ENCODE results near the gene NLRP7.

DNA sequence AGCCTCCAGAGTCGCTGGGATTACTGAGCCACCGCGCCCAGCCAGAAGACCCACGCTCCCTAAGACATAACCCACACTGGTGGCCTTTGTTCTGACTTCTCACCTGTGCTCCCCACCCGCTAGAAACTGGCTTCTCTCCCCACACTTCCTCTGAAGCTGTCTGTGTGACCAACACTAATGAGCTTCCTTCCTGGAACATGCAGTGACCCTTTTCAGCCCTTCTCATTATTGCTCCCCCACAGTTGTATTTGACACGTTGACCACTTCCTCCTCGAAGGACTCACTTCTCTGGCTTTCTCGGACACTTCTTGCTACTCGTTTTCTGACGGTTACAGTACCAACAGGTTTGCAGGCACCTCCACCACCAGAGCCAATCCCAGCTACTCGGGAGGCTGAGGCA, 30.5 kb downstream of the NLRP7 start:
- no peak for TF ChIP-seq EZH2phosphoT487 (IDR thresholded peaks at IDR 0.05; ENCODE audit: borderline replicate concordance, low read length)
- TF ChIP-seq CTCF (conservative IDR thresholded peaks at IDR 0.05; ENCODE audit: low read depth, low read length), result no peak
- TF ChIP-seq EZH2 (IDR thresholded peaks at IDR 0.05; ENCODE audit: low read length, unreplicated experiment), result no peak

All from PC-3 (cell line).